ENCODE measurements around the gene MAP2.

The MAP2 gene

DNA sequence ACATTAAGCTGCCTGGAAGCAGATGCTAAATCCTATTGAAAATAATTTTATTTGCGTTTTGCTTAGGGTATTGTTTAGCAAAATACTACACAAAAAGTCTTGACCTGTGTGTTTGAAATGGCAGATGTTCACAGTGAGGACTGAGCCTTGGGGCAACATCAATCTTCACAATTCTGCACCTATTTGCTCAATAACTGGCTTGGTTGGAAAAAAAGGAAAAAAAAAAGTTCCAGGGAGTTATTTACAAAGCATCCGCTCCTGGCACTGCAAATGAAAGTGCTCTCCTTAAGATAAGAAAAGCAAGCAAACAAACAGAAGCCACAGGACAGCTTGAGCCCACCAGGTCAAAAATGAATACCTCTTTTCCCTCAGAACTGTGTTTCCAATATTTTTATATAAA is 77.7 kb downstream of the MAP2 start:
- TF ChIP-seq, protein P1, sequence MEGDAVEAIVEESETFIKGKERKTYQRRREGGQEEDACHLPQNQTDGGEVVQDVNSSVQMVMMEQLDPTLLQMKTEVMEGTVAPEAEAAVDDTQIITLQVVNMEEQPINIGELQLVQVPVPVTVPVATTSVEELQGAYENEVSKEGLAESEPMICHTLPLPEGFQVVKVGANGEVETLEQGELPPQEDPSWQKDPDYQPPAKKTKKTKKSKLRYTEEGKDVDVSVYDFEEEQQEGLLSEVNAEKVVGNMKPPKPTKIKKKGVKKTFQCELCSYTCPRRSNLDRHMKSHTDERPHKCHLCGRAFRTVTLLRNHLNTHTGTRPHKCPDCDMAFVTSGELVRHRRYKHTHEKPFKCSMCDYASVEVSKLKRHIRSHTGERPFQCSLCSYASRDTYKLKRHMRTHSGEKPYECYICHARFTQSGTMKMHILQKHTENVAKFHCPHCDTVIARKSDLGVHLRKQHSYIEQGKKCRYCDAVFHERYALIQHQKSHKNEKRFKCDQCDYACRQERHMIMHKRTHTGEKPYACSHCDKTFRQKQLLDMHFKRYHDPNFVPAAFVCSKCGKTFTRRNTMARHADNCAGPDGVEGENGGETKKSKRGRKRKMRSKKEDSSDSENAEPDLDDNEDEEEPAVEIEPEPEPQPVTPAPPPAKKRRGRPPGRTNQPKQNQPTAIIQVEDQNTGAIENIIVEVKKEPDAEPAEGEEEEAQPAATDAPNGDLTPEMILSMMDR (IDR thresholded peaks at IDR 0.05; ENCODE audit: extremely low read depth, missing control alignments) = no peak
- no peak for DNase-seq (ENCODE audit: low spot score)

DNA sequence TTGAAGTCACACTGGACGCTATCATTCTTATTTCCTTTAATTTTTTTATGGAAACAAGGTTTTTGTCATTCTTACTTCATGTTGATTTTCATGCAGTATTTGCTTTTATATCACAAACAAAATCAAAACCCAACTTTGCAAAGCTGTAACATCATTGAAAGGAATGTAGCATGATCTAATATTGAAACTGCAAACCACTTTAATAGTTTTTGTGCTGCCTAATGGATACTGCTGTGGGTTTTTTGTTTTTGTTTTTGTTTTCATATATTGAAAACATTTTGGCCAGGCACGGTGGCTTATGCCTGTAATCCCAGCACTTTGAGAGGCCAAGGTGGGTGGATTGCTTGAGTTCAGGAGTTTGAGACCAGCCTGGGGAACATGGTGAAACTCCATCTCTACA is 81.6 kb downstream of the MAP2 start:
- no peak for DNase-seq (ENCODE audit: low spot score)
- TF ChIP-seq, protein P1 (IDR thresholded peaks at IDR 0.05; ENCODE audit: extremely low read depth, missing control alignments) = no peak

DNA sequence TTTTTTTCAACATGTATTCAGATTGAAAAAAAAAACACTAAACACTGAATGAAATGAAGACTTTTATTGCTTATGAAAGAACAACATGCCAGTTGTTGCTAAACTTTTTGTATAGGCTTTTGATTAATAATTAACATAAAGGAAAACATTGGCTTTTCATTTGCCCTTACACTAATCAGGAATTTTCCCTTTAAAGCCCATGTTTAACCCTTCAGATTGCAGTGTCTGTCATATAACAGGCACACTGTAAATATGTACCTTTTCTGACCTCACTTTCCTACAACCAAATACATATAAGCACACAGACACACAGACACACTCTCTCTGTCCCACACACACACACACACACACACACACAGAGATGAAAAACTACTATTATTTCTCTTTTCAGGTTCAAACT is 84.4 kb downstream of the MAP2 start:
- TF ChIP-seq, protein P1 (IDR thresholded peaks at IDR 0.05; ENCODE audit: extremely low read depth, missing control alignments) = no peak
- no peak for DNase-seq (ENCODE audit: low spot score)

DNA sequence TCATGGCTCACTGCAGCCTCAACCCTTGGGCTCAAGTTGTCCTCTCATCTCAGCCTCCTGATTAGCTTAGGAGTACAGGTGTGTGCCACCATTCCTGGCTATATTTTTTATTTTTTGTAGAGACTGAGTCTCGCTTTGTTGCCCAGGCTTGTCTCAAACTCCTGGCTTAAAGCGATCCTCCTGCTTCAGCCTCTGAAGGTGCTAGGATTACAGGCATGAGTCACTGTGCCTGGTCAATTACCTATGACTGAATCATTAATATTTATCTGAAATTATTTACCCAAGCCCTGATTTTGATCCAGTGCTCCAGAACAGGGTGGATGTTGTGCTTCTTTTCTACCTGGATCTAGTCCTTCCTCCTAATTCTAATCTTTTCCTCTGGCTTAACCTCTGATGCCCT is 87.8 kb downstream of the MAP2 start:
- no peak for DNase-seq (ENCODE audit: low spot score)
- TF ChIP-seq, protein P1 (IDR thresholded peaks at IDR 0.05; ENCODE audit: extremely low read depth, missing control alignments) = no peak

DNA sequence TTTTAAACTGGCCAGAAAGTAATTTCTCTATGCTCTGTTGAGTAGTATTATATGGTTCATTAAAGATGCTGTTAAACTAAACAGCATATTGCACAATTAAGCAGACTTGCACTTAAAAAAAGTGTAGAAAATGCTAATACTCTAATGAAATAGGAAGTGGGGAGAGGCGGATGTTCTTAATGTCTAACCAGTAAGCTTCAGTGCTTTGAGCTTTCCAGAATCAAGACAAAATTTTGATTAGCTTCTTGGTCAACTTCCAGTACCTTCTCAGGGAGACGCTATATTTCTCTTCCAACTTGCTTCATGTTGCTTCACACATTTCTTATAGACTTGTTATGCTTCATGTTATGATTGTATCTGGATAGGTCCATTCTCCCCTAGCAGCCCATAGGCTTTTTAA is 89.1 kb downstream of the MAP2 start:
- TF ChIP-seq, protein P1 (IDR thresholded peaks at IDR 0.05; ENCODE audit: extremely low read depth, missing control alignments) = no peak
- DNase-seq (ENCODE audit: low spot score) = no peak

DNA sequence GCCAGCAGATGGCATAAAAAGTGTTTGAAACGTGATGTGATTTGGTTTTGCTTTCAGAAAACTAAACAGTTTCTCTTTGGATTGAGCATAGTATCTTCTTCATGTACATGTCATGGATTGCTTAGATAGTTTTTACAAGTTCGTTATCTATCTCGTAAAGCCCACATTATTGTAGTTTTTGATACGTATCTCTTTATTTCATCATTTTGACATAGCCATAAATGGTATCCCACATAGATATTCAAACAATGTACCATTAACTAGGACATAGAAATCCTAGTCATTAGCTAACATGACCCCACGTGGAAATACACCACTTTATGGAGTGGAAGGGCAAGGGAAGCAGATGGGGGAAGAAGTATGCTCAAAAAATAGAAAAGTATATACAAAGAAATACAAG is 93.6 kb downstream of the MAP2 start:
- no peak for DNase-seq (ENCODE audit: low spot score)
- TF ChIP-seq, protein P1 (IDR thresholded peaks at IDR 0.05; ENCODE audit: extremely low read depth, missing control alignments) = no peak

DNA sequence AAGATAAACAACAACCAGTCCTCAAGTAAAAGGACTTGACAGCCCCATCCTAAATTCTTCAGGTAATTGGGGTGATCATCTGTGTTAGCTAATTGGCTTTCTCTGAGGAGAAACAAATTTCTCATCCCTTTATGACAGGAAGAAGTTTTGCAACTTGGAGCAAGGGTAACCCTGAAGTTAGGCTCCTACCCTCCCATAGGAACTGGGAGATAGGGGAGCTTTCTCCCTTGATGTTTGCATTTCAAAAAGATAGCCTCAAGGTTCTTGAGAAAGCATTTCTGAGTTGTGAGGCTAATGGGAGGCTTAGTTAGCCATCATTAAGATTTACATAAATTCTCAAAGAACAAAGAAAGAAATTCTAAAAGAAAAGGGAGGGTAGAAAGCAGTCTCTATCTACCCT is 95.4 kb downstream of the MAP2 start:
- no peak for DNase-seq (ENCODE audit: low spot score)
- TF ChIP-seq, protein P1 (IDR thresholded peaks at IDR 0.05; ENCODE audit: extremely low read depth, missing control alignments) = no peak

Data from GM20000 (cell line).